SK-N-SH treated with all-trans-retinoic acid at 6 μM for 48 hours (cell line): ENCODE data around the gene MTHFD2L.

Source experiments
- ATAC-seq: fragments of 200-7000 bp; cut with Tn5 transposase; 3 replicates; pipeline ENCODE4 v1.9.1; 2020; ENCODE audit warnings: mild to moderate bottlenecking, moderate library complexity
- ARNTL ChIP-seq: fragments of 450-650 bp; formaldehyde crosslinking; IDR thresholded peaks from 2 replicates; pipeline ENCODE4 v1.5.0; 2020; ENCODE audit warnings: low read depth, mild to moderate bottlenecking, moderate library complexity, borderline replicate concordance
- BACH2 ChIP-seq: fragments of 250-450 bp; sonication (Bioruptor Pico); IDR thresholded peaks from 2 replicates; pipeline ENCODE4 v1.9.0; 2021; ENCODE audit warnings: mild to moderate bottlenecking, borderline replicate concordance
- CSDC2 ChIP-seq: fragments of 250-450 bp; sonication (Bioruptor Pico); IDR thresholded peaks from 2 replicates; pipeline ENCODE4 v1.5.0; 2020; ENCODE audit warnings: mild to moderate bottlenecking, moderate library complexity
- ESRRG ChIP-seq: fragments of 250-450 bp; sonication (Bioruptor Pico); IDR thresholded peaks from 2 replicates; pipeline ENCODE4 v1.6.1; 2021; ENCODE audit warnings: mild to moderate bottlenecking
- GLIS3 ChIP-seq: fragments of 250-450 bp; sonication (Bioruptor Pico); IDR thresholded peaks from 2 replicates; pipeline ENCODE4 v1.5.0; 2020; ENCODE audit warnings: mild to moderate bottlenecking, moderate library complexity
- ISL1 ChIP-seq: fragments of 250-450 bp; sonication (Bioruptor Pico); IDR thresholded peaks from 2 replicates; pipeline ENCODE4 v2.1.2; 2022; ENCODE audit warnings: mild to moderate bottlenecking, moderate library complexity
- PPARA ChIP-seq: fragments of 250-450 bp; sonication (Bioruptor Pico); IDR thresholded peaks from 2 replicates; pipeline ENCODE4 v1.5.0; 2020; ENCODE audit warnings: mild to moderate bottlenecking, borderline replicate concordance
- RARB ChIP-seq: fragments of 250-450 bp; sonication (Bioruptor Pico); IDR thresholded peaks from 2 replicates; pipeline ENCODE4 v1.8.0; 2021; ENCODE audit warnings: mild to moderate bottlenecking, moderate library complexity
- SNAI2 ChIP-seq: fragments of 250-450 bp; sonication (Bioruptor Pico); IDR thresholded peaks from 2 replicates; pipeline ENCODE4 v1.5.0; 2020; ENCODE audit warnings: mild to moderate bottlenecking, moderate library complexity
- TCF4 ChIP-seq: fragments of 250-450 bp; sonication (Bioruptor Pico); IDR thresholded peaks from 2 replicates; pipeline ENCODE4 v1.8.0; 2021; ENCODE audit warnings: mild to moderate bottlenecking, moderate library complexity, borderline replicate concordance
- TOX ChIP-seq: fragments of 250-450 bp; sonication (Bioruptor Pico); IDR thresholded peaks from 2 replicates; pipeline ENCODE4 v1.8.0; 2021; ENCODE audit warnings: mild to moderate bottlenecking, moderate library complexity, borderline replicate concordance
- ZC3H10 ChIP-seq: fragments of 250-450 bp; sonication (Bioruptor Pico); IDR thresholded peaks from 2 replicates; pipeline ENCODE4 v1.5.1; 2021; ENCODE audit warnings: mild to moderate bottlenecking, moderate library complexity
- ZFP3 ChIP-seq: fragments of 250-450 bp; sonication (Bioruptor Pico); IDR thresholded peaks from 2 replicates; pipeline ENCODE4 v1.5.0; 2020; ENCODE audit warnings: mild to moderate bottlenecking, moderate library complexity
- ZFP30 ChIP-seq: fragments of 450-650 bp; formaldehyde crosslinking; IDR thresholded peaks from 2 replicates; pipeline ENCODE4 v1.5.0; 2022; ENCODE audit warnings: mild to moderate bottlenecking, moderate library complexity
- ZNF565 ChIP-seq: fragments of 450-650 bp; formaldehyde crosslinking; conservative IDR thresholded peaks from 2 replicates; pipeline ENCODE4 v1.5.0; 2020; ENCODE audit warnings: low read depth, mild to moderate bottlenecking, moderate library complexity
- ZNF8 ChIP-seq: fragments of 450-650 bp; formaldehyde crosslinking; IDR thresholded peaks from 2 replicates; pipeline ENCODE4 v1.5.0; 2020; ENCODE audit warnings: mild to moderate bottlenecking, moderate library complexity
- TF ChIP-seq, protein P1 (sequence below): fragments of 250-450 bp; sonication (Bioruptor Pico); IDR thresholded peaks from 2 replicates; pipeline ENCODE4 v1.8.0; 2020; ENCODE audit warnings: mild to moderate bottlenecking, moderate library complexity, borderline replicate concordance
- TF ChIP-seq, protein P2 (sequence below): fragments of 250-450 bp; sonication (Bioruptor Pico); IDR thresholded peaks from 2 replicates; pipeline ENCODE4 v1.5.1; 2021; ENCODE audit warnings: mild to moderate bottlenecking, moderate library complexity
- TF ChIP-seq, protein P3 (sequence below): fragments of 250-450 bp; sonication (Bioruptor Pico); IDR thresholded peaks from 2 replicates; pipeline ENCODE4 v1.5.1; 2020; ENCODE audit warnings: low read depth, mild to moderate bottlenecking, moderate library complexity
- TF ChIP-seq, protein P4 (sequence below): fragments of 250-450 bp; sonication (Bioruptor Pico); IDR thresholded peaks from 2 replicates; pipeline ENCODE4 v1.8.0; 2021; ENCODE audit warnings: low read depth, mild to moderate bottlenecking, moderate library complexity, borderline replicate concordance

The MTHFD2L gene

DNA sequence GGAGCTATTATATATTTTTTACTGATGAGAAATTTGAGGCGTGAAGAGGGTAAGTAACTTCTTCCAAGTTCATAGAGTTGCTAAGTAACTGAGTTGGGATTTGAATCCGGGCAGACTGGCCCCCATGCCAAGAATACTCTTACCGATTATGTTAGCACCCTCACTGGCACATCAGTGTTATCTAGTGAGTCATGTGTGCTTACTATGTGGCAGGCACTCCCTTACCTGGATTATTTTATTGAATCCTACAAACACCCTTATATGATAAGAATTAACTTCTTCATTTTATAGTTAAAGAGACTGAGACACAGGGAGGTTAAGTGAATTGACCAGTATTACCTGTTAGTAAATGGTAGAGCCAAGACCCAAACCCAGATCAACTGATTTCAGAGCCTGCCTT is 20.9 kb downstream of the MTHFD2L start:
- TF ChIP-seq ZC3H10 (CRISPR knock-in tag) = no peak
- TF ChIP-seq, protein P1, sequence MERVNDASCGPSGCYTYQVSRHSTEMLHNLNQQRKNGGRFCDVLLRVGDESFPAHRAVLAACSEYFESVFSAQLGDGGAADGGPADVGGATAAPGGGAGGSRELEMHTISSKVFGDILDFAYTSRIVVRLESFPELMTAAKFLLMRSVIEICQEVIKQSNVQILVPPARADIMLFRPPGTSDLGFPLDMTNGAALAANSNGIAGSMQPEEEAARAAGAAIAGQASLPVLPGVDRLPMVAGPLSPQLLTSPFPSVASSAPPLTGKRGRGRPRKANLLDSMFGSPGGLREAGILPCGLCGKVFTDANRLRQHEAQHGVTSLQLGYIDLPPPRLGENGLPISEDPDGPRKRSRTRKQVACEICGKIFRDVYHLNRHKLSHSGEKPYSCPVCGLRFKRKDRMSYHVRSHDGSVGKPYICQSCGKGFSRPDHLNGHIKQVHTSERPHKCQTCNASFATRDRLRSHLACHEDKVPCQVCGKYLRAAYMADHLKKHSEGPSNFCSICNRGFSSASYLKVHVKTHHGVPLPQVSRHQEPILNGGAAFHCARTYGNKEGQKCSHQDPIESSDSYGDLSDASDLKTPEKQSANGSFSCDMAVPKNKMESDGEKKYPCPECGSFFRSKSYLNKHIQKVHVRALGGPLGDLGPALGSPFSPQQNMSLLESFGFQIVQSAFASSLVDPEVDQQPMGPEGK (CRISPR knock-in tag) = no peak
- no peak for TF ChIP-seq ZFP3
- TF ChIP-seq CSDC2 (CRISPR knock-in tag) = no peak
- no peak for TF ChIP-seq SNAI2 (CRISPR knock-in tag)
- TF ChIP-seq RARB (CRISPR knock-in tag) = no peak
- no peak for TF ChIP-seq TOX (CRISPR knock-in tag)
- TF ChIP-seq GLIS3 (CRISPR knock-in tag) = no peak
- TF ChIP-seq ESRRG (CRISPR knock-in tag) = no peak
- TF ChIP-seq, all 23 proteins: peak for 0
- no peak for ATAC-seq

DNA sequence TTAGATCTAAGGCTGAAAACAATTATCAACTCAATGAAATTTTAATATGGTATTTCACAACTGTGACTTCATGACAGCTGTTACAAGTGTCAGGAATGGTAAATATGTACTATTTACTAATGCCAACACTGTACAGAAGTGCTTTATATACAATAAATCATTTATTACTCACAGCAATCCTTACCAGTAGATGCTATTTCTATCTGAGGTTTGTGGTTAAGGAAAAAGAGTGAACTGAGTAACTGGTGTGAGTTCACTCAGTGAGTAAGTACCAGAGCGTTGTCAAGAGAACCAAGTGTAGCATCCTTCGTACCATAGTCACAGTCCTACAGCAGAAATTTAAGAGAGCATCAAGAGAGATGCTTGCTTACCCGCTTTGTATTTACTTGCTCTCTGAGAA is 23.3 kb downstream of the MTHFD2L start:
- TF ChIP-seq, protein P2, sequence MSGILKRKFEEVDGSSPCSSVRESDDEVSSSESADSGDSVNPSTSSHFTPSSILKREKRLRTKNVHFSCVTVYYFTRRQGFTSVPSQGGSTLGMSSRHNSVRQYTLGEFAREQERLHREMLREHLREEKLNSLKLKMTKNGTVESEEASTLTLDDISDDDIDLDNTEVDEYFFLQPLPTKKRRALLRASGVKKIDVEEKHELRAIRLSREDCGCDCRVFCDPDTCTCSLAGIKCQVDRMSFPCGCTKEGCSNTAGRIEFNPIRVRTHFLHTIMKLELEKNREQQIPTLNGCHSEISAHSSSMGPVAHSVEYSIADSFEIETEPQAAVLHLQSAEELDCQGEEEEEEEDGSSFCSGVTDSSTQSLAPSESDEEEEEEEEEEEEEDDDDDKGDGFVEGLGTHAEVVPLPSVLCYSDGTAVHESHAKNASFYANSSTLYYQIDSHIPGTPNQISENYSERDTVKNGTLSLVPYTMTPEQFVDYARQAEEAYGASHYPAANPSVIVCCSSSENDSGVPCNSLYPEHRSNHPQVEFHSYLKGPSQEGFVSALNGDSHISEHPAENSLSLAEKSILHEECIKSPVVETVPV (CRISPR knock-in tag) = no peak
- TF ChIP-seq TCF4 (CRISPR knock-in tag) (no peak), ISL1 (CRISPR knock-in tag) (no peak), ZFP3 (no peak), GLIS3 (CRISPR knock-in tag) (no peak), BACH2 (no peak), ARNTL (CRISPR knock-in tag) (no peak), PPARA (CRISPR knock-in tag) (no peak)
- TF ChIP-seq, protein P3, sequence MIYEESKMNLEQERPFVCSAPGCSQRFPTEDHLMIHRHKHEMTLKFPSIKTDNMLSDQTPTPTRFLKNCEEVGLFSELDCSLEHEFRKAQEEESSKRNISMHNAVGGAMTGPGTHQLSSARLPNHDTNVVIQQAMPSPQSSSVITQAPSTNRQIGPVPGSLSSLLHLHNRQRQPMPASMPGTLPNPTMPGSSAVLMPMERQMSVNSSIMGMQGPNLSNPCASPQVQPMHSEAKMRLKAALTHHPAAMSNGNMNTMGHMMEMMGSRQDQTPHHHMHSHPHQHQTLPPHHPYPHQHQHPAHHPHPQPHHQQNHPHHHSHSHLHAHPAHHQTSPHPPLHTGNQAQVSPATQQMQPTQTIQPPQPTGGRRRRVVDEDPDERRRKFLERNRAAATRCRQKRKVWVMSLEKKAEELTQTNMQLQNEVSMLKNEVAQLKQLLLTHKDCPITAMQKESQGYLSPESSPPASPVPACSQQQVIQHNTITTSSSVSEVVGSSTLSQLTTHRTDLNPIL = no peak
- TF ChIP-seq, all 23 proteins: peak for 0
- ATAC-seq = no peak

DNA sequence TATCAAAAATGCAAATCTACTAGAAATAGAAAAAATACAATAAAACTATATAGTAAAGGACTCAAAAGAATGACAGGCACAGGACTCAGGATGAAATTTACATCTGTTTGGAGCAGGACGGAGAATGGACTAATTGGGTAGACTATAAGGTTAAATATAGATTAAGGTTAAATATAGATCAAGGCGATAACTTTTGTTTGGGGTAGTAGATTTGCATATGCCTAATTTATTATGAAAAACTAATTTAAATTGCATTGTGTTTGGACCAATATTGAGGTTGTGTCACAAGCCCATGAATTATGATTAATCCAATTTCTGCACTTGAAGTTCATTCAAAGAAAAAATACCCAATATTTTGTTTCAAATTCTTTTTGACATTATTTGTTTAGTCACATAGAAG is 31.0 kb downstream of the MTHFD2L start:
- ATAC-seq = no peak
- no peak for TF ChIP-seq SNAI2 (CRISPR knock-in tag)
- TF ChIP-seq ZNF565 (CRISPR knock-in tag) = no peak
- TF ChIP-seq, protein P3 = no peak
- TF ChIP-seq ARNTL (CRISPR knock-in tag) = no peak
- TF ChIP-seq, protein P4, sequence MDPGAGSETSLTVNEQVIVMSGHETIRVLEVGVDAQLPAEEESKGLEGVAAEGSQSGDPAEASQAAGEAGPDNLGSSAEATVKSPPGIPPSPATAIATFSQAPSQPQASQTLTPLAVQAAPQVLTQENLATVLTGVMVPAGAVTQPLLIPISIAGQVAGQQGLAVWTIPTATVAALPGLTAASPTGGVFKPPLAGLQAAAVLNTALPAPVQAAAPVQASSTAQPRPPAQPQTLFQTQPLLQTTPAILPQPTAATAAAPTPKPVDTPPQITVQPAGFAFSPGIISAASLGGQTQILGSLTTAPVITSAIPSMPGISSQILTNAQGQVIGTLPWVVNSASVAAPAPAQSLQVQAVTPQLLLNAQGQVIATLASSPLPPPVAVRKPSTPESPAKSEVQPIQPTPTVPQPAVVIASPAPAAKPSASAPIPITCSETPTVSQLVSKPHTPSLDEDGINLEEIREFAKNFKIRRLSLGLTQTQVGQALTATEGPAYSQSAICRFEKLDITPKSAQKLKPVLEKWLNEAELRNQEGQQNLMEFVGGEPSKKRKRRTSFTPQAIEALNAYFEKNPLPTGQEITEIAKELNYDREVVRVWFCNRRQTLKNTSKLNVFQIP (CRISPR knock-in tag) = no peak
- TF ChIP-seq, protein P2 (CRISPR knock-in tag) = no peak

DNA sequence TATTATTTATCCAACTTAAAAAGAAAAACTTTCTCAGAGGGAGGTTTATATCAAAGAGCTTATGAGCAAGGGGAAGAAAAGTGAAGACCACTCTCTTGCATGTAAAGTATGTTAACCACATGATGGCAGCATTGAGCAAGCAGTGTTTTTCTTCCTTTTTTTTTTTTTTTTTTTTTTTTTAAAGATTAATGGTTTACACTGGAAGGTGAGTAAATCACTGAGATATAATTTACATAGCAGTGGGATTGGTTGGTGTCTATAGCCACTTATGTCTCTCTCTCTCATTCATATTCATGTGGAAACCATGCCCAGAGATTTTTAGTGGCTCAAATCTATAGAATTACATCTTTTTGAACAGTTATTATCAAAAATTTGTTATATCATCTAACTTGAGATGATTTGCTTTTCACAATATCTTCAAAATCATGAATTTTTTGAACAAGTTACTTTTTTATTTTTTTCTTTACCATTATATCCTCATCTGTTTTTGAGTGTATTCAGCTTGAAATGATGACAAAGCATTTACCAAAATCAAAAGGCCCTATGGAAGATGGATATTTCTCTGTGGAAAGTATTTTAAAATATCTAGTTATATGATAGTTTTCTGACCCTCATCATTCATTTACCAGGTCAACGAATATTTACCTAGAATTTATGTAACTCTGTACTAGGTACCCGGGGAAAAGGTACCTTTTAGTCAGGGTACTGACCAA is 31.6 kb downstream of the MTHFD2L start:
- ATAC-seq = peak; percentile 54; the same call in 2 of the 3 replicates
- TF ChIP-seq PPARA (CRISPR knock-in tag) = no peak
- TF ChIP-seq ZC3H10 (CRISPR knock-in tag) = no peak
- TF ChIP-seq ZFP30 (CRISPR knock-in tag) = no peak
- TF ChIP-seq, protein P1 (CRISPR knock-in tag) = no peak
- TF ChIP-seq, protein P3 = no peak
- no peak for TF ChIP-seq ZNF8 (CRISPR knock-in tag)
- no peak for TF ChIP-seq ESRRG (CRISPR knock-in tag)
- TF ChIP-seq ZFP3 = no peak
- TF ChIP-seq GLIS3 (CRISPR knock-in tag) = no peak
